PFSK-1 (cell line): Measurements from ENCODE around the gene EIF4B.

ENCODE experiments used
- POLR2AphosphoS5 ChIP-seq: IDR thresholded peaks from 2 replicates; pipeline ENCODE4 v1.6.1; 2012; ENCODE audit warnings: low read depth, mild to moderate bottlenecking, control low read depth, low read length, moderate library complexity
- TAF1 ChIP-seq: IDR thresholded peaks from 2 replicates; pipeline ENCODE4 v1.6.1; 2012; ENCODE audit warnings: low read length, control low read depth, borderline replicate concordance; ENCODE audit not compliant: insufficient read depth

GRCh38 chr12:53051058-53051880, 45.0 kb downstream of the EIF4B start:
- no peak for TF ChIP-seq POLR2AphosphoS5
- no peak for TF ChIP-seq TAF1
